GM06990 (cell line): ENCODE data around the gene FUBP1.
A peak's percentile ranks its signal among the peaks of the same experiment; 100 is the strongest.
"Not testable (repeated sequence)": the region's sequence is repeated elsewhere in the genome, so short reads cannot be mapped to it uniquely, and the experiment has no call there.

Experiments
- DNase-seq: peaks from one replicate; pipeline ENCODE4 v3.0.0-alpha.2; 2011; ENCODE audit not compliant: insufficient read length; ENCODE audit errors: extremely low read depth
- H3K27me3 ChIP-seq: replicated peaks from 2 replicates; pipeline ENCODE4 v1.6.0; 2011; ENCODE audit warnings: low read length; ENCODE audit not compliant: control insufficient read depth, insufficient read depth
- H3K36me3 ChIP-seq: 2 replicates; pipeline ENCODE4 v1.5.1; 2011; ENCODE audit warnings: low read length; ENCODE audit not compliant: control insufficient read depth, insufficient read depth
- H3K4me3 ChIP-seq: replicated peaks from 2 replicates; pipeline ENCODE4 v1.5.1; 2011; ENCODE audit warnings: low read depth, mild to moderate bottlenecking, control low read depth, low read length
- CTCF ChIP-seq: IDR thresholded peaks from 2 replicates; pipeline ENCODE4 v1.5.1; 2011; ENCODE audit warnings: low read length, control low read depth, mild to moderate bottlenecking, inconsistent platforms; ENCODE audit not compliant: insufficient read depth, poor library complexity, severe bottlenecking

FUBP1 gene, protein sequence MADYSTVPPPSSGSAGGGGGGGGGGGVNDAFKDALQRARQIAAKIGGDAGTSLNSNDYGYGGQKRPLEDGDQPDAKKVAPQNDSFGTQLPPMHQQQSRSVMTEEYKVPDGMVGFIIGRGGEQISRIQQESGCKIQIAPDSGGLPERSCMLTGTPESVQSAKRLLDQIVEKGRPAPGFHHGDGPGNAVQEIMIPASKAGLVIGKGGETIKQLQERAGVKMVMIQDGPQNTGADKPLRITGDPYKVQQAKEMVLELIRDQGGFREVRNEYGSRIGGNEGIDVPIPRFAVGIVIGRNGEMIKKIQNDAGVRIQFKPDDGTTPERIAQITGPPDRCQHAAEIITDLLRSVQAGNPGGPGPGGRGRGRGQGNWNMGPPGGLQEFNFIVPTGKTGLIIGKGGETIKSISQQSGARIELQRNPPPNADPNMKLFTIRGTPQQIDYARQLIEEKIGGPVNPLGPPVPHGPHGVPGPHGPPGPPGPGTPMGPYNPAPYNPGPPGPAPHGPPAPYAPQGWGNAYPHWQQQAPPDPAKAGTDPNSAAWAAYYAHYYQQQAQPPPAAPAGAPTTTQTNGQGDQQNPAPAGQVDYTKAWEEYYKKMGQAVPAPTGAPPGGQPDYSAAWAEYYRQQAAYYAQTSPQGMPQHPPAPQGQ

DNA sequence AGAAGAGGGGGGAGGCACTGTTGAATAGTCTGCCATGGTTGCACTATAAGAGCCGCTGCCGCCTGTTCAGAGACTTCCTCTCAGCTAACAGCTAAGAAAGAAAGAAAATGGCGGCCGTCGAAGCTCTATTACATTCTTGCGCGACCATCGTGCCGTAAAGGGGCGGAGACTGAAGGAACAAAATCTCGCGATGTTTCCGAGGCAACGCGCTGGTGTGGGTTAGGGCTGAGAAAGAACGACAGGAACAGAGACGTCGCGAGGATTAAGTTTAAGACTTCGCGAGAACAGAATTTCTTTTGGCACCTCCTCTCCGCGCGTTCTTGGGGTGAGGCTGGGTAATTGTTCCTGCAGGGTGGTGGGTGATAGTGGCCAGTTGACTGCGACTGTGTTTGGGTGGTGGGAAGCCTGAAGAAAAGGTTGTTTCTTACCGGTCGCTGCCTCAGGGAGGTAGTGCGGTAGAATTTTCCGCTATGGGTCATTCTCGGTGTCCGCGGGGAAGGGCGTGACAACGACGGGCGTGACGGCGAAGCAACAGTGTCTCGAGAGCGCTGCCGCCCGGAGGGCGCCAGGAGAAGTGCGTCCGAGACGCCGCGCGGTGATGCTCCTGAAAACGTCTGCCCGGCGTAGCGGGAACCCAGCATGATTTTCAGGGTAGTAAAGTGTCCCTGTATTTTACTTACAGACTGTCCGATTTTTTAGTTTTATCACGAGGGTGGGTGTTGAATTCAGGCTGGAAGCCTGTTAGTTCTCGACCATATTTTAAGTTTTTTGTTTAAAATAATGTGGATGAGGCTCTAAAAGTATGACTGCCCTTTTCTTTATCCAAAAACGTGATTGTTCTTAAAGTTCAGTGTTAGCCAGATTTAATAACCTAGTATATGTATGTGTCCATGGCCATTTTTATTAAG is at the start of gene FUBP1:
FUBP1 (minus strand) TSS at position 104 of the 908 bp plus-strand sequence; CDS start at position 36, 68 bp downstream.
- TF ChIP-seq CTCF: peak; percentile 83
- no peaks in the 10 kb centered on the region; the same call in 1 of the 2 replicates for H3K36me3 ChIP-seq
- H3K27me3 ChIP-seq: no peaks in the 10 kb centered on the region
- peak; percentile 93 for DNase-seq
- peak within 1 kb of the TSS; percentile 97 for H3K4me3 ChIP-seq

GRCh38 chr1:78021134-78021533 is 42.3 kb upstream of the FUBP1 start:
- DNase-seq, H3K4me3 ChIP-seq, H3K36me3 ChIP-seq: not testable (repeated sequence)

GRCh38 chr1:78019024-78019423 is 40.2 kb upstream of the FUBP1 start:
- TF ChIP-seq CTCF: no peak
- Histone ChIP-seq H3K36me3 (no peaks in the 10 kb centered on the region), H3K4me3 (no peak overlapping the region), H3K27me3 (no peaks in the 10 kb centered on the region)
- no peak for DNase-seq

More at GRCh38 chr1:78021134-78021533, 42.3 kb upstream of the FUBP1 start:
- not testable (repeated sequence) for H3K27me3 ChIP-seq

DNA sequence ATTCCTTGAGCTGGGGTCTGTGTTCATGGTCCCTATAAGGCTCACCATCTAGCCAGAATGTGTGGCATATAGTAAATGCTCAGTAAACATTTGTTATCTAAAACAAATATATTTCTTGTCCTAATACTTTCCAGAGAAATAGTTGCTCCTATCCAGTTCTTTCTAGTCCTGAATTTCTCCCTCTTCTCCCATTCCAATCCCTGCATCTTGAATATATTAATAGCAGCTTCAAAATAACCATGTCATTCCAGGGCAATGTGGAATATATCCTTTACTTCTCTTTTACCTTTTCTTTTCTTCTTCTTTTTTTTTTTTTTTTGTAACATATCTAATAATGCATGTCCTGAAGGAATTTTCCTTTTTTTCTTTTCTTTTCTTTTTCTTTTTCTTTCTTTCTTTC is 36.3 kb upstream of the FUBP1 start:
- no peak for TF ChIP-seq CTCF
- Histone ChIP-seq H3K27me3 (no peaks in the 10 kb centered on the region), H3K36me3 (no peaks in the 10 kb centered on the region), H3K4me3 (no peak overlapping the region)
- no peak for DNase-seq

DNA sequence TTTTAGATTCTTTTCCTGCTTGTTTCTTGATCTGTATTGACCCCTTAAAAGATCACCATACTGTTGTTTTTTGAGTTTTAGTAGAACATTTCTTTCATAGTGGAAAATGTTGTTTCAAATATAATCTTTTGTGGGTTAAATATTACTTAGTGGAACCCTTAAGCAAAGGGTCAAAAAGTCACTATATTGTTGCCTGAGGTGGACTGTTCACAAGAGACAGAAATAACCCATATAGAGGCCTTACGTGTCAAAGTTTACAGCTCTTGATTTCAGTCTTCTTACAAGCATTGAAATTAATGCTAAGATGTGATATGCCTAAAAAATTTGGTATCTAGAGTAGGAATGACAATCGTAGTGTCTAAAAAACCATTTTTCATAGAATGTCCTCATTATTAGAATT is 32.2 kb upstream of the FUBP1 start:
- H3K27me3 ChIP-seq: no peaks in the 10 kb centered on the region
- no peak for TF ChIP-seq CTCF
- no peaks in the 10 kb centered on the region for H3K36me3 ChIP-seq
- no peak overlapping the region for H3K4me3 ChIP-seq
- no peak for DNase-seq
